Esophagus squamous epithelium (tissue), 4 donors: ENCODE results near the gene HYCC2.

ENCODE experiments used
- POLR2A ChIP-seq, 4 donors: fragments of 450-650 bp; IDR thresholded peaks; one replicate each; pipeline ENCODE4 v1.6.1; 2017; ENCODE audit warnings: antibody characterized with exemption in 4 of 4, mild to moderate bottlenecking in 4 of 4, moderate library complexity in 3 of 4
- TF ChIP-seq, protein P1 (sequence below), 6 experiments: fragments of 450-650 bp in 4 of 6; fragments of 200-600 bp in 2 of 6; sonication (generic) in 2 of 6; IDR thresholded peaks; one replicate each; pipeline ENCODE4 v1.5.1; 2016 to 2019; ENCODE audit warnings: antibody characterized with exemption in 6 of 6, mild to moderate bottlenecking in 4 of 6, moderate library complexity in 4 of 6

DNA sequence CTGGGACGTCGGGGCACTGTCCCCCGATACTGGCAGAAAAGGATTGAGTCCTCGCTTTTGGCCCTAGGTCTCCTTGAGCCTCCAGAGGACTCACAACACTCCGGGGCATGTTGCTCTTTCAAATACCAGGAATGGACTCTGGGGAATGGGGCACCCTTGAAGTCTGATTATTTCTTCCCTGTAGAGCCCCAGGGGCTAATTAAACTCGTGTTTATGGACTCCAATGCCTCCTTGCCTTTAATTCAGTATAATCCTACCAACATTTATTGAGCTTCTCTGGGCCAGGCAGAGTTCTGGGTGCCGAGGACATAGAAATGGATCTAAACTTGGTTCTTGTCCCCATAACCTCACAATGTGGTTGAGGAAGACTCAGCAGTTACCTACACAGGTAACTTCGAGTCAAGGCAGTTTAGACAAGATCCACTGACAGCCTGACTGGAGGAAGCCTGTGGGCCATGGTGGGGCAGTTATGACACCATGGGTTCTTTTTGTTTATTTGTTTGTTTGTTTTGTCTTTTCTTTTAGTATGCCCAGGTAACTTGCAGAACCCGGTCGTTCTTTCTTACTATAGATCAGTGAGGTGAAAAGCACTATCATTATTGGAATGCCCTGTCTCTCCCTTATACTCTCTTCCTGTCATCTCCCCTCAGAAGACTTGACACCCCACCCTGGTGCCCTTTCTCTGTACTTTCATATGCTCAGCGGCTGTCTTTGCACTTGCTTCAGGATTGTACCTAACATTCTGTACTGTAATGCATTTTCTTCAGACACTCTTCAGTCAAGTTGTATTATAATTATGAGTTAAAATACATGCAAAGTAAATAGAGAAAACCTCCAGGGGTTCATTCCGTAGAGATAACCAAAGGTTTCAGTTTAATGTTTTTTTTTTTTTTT is 47.7 kb upstream of the HYCC2 start:
- TF ChIP-seq, protein P1, sequence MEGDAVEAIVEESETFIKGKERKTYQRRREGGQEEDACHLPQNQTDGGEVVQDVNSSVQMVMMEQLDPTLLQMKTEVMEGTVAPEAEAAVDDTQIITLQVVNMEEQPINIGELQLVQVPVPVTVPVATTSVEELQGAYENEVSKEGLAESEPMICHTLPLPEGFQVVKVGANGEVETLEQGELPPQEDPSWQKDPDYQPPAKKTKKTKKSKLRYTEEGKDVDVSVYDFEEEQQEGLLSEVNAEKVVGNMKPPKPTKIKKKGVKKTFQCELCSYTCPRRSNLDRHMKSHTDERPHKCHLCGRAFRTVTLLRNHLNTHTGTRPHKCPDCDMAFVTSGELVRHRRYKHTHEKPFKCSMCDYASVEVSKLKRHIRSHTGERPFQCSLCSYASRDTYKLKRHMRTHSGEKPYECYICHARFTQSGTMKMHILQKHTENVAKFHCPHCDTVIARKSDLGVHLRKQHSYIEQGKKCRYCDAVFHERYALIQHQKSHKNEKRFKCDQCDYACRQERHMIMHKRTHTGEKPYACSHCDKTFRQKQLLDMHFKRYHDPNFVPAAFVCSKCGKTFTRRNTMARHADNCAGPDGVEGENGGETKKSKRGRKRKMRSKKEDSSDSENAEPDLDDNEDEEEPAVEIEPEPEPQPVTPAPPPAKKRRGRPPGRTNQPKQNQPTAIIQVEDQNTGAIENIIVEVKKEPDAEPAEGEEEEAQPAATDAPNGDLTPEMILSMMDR (IDR thresholded peaks at IDR 0.05) = no peak
- no peak for TF ChIP-seq POLR2A (IDR thresholded peaks at IDR 0.05)
